Colonic mucosa (tissue), 4 donors: Measurements from ENCODE around the gene CHMP3. TPM values are rescaled to one million over a fixed set of nuclear protein-coding genes. Genes with fewer than 3 reads are reported as not detected.
"Not testable (repeated sequence)": the region's sequence is repeated elsewhere in the genome, so short reads cannot be mapped to it uniquely, and the experiment has no call there.

Experiments
- DNase-seq: peaks from one replicate; pipeline ENCODE4 v3.0.0-alpha.2; 2020
- H3K27ac ChIP-seq: fragments of 200-600 bp; one replicate; pipeline ENCODE4 v1.8.0; 2021
- H3K27me3 ChIP-seq: fragments of 200-600 bp; one replicate; pipeline ENCODE4 v1.8.0; 2021
- H3K36me3 ChIP-seq: fragments of 200-600 bp; one replicate; pipeline ENCODE4 v1.8.0; 2021
- H3K4me1 ChIP-seq: fragments of 200-600 bp; one replicate; pipeline ENCODE4 v1.8.0; 2021; ENCODE audit warnings: mild to moderate bottlenecking
- H3K4me3 ChIP-seq: fragments of 200-600 bp; one replicate; pipeline ENCODE4 v1.8.0; 2021
- H3K9ac ChIP-seq, 2 donors: one replicate each; pipeline ENCODE4 v1.7.0; 2013; ENCODE audit warnings: control low read depth in 2 of 2, low read depth in 2 of 2, low read length in 2 of 2
- H3K9me3 ChIP-seq: fragments of 200-600 bp; one replicate; pipeline ENCODE4 v1.8.0; 2021
- intact Hi-C: fragments of 100-400 bp; cut with DNase I; formaldehyde crosslinking; loops from one replicate; pipeline ENCODE4 v1.14.1; 2022
- total RNA-seq, 2 donors: library from RNA; stranded (reverse); fragmentation: NEBNext Ultra II Directional in 1 of 2; extraction: Animal tissue kit (Norgen Biotek cat#: 25700) in 1 of 2; gene quantifications; one replicate each; pipeline ENCODE4 v1.2.1, GENCODE V29; 2021
- TF ChIP-seq, protein P1 (sequence below): fragments of 200-600 bp; IDR thresholded peaks from one replicate; pipeline ENCODE4 v1.8.0; 2022; ENCODE audit warnings: antibody characterized with exemption, mild to moderate bottlenecking
- donor health status: healthy.
- donor health status: DM: no; HTN: no; CAD: no.
- donor health status: DM: no; HTN: no; CAD: no.

CHMP3 gene
- total RNA-seq, 2 donors from 2014 or later: 115 to 186 TPM

DNA sequence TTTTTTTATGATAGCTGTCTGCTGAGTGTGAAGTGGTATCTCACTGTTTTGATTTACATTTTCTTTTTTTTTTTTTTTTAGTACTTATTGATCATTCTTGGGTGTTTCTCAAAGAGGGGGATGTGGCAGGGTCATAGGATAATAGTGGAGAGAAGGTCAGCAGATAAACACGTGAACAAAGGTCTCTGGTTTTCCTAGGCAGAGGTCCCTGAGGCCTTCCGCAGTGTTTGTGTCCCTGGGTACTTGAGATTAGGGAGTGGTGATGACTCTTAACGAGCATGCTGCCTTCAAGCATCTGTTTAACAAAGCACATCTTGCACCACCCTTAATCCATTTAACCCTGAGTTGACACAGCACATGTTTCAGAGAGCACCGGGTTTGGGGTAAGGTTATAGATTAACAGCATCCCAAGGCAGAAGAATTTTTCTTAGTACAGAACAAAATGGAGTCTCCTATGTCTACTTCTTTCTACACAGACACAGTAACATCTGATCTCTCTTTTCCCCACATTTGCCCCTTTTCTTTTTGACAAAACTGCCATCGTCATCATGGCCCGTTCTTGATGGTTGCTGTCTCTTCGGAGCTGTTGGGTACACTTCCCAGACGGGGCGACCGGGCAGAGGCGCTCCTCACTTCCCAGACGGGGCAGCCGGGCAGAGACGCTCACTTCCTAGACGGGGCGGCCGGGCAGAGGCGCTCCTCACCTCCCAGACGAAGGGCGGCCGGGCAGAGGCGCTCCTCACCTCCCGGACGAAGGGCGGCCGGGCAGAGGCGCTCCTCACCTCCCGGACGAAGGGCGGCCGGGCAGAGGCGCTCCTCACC, 18.8 kb downstream of the CHMP3 start:
- H3K36me3 ChIP-seq, H3K9me3 ChIP-seq, H3K4me1 ChIP-seq, intact Hi-C loops, H3K27me3 ChIP-seq, H3K27ac ChIP-seq, H3K9ac ChIP-seq, DNase-seq, H3K4me3 ChIP-seq: not testable (repeated sequence)

DNA sequence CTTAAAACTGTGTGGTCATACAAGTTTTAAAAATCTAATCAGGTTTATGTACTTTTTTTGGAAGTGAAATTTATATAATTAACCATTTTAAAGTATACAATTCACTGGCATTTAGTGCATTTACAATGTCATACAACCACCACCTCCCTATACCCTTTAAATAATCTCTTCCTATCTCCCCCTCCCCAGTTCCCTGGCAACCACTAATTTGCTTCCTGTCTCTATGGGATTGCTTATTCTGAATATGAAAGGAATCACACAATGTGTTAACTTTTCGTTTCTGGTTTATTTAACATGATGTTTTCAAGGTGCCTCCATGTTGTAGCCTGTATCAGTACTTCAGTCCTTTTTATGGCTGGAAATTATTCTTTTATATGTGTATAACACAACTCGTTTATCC, 19.4 kb downstream of the CHMP3 start:
- TF ChIP-seq, protein P1, sequence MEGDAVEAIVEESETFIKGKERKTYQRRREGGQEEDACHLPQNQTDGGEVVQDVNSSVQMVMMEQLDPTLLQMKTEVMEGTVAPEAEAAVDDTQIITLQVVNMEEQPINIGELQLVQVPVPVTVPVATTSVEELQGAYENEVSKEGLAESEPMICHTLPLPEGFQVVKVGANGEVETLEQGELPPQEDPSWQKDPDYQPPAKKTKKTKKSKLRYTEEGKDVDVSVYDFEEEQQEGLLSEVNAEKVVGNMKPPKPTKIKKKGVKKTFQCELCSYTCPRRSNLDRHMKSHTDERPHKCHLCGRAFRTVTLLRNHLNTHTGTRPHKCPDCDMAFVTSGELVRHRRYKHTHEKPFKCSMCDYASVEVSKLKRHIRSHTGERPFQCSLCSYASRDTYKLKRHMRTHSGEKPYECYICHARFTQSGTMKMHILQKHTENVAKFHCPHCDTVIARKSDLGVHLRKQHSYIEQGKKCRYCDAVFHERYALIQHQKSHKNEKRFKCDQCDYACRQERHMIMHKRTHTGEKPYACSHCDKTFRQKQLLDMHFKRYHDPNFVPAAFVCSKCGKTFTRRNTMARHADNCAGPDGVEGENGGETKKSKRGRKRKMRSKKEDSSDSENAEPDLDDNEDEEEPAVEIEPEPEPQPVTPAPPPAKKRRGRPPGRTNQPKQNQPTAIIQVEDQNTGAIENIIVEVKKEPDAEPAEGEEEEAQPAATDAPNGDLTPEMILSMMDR: no peak
- H3K9ac ChIP-seq: no peak overlapping the region
- H3K36me3 ChIP-seq: no peaks in the 10 kb centered on the region
- H3K27ac ChIP-seq: no peak overlapping the region
- H3K9me3 ChIP-seq: no peaks in the 10 kb centered on the region
- H3K4me3 ChIP-seq: no peak overlapping the region
- no peaks in the 10 kb centered on the region for H3K4me1 ChIP-seq
- intact Hi-C loops: no loop called here
- H3K27me3 ChIP-seq: no peaks in the 10 kb centered on the region
- DNase-seq: no peak

DNA sequence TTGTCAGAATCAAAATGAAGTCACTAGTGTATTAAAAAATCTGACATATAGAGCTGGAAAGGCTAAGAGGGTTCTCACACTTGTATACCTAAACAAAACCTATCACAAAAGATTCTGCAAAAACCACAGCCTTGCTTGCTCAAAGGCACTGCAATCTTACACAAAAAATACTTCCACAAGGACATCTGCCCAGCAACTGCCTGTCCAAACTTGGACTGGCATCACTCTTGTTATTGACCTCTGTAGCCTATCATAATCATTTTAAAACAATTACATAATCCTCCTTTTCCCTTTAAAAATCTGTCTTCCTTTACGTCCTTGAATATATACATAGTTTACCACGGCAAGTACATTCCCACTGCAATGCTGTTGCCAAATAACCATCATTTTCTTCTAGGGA, 19.9 kb downstream of the CHMP3 start:
- no peak for DNase-seq
- intact Hi-C loops: no loop called here
- TF ChIP-seq, protein P1: no peak
- H3K4me3 ChIP-seq: no peak overlapping the region
- H3K9me3 ChIP-seq: no peaks in the 10 kb centered on the region
- H3K9ac ChIP-seq: no peak overlapping the region
- H3K4me1 ChIP-seq: no peaks in the 10 kb centered on the region
- H3K36me3 ChIP-seq: no peaks in the 10 kb centered on the region
- no peaks in the 10 kb centered on the region for H3K27me3 ChIP-seq
- no peak overlapping the region for H3K27ac ChIP-seq

DNA sequence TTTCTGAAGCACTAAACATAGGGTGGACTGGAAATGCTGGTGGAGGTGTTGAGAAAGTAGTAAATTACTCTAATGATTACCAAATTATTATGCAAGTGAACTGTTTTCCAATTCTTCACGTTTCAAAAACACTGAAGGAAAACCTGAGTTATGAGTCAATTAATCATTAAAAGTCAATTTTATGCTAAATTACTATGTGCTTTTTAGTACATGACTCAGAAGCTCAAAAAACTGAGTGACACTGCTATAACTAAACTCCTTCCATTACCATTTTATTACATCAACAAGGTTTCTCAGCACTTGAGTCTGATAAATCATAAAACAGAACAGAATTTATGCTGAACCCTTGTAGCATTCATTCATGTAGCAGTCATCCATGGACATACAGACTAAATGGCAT, 20.4 kb downstream of the CHMP3 start:
- Histone ChIP-seq H3K27ac (no peak overlapping the region), H3K4me1 (no peaks in the 10 kb centered on the region), H3K36me3 (no peaks in the 10 kb centered on the region), H3K9ac (no peak overlapping the region), H3K4me3 (no peak overlapping the region), H3K27me3 (no peaks in the 10 kb centered on the region), H3K9me3 (no peaks in the 10 kb centered on the region)
- intact Hi-C loops: no loop called here
- TF ChIP-seq, protein P1: no peak
- no peak for DNase-seq

DNA sequence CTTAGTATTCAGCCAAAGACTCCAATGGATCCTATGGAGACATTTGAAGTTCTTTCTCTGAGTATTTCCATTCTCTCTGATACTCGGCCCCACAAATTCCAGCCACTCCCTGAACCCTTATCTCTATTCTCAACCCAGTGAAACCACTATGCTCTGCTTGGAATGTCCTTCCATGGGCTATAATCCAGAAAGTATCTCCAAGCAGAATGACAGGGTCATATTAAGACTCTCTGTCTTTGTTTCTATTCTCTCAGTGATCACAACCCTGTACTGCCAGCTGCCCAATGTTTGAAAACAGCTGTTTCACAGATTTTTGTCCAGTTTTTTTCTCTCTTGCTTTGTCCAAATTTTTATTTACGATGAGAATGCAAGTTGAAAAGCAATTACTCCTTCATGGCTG, 21.9 kb downstream of the CHMP3 start:
- DNase-seq: no peak

DNA sequence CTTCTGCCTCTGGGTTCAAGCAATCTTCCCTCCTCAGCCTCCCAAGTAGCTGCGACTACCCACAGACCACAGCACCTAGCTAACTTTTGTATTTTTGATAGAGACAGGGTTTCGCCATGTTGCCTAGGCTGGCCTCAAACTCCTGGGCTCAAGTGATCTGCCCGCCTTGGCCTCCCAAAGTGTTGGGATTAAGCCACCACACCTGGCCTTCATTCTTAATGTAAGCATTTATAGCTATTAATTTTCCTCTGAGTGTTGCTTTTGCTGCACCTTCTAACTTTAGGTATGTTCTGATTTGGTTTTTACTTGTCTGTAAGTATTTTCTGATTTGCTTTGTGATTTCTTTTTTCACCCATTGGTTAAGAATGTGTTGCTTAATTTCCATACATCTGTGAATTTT, 29.7 kb downstream of the CHMP3 start:
- H3K27me3 ChIP-seq: no peaks in the 10 kb centered on the region
- no peak overlapping the region for H3K9ac ChIP-seq
- intact Hi-C loops: no loop called here
- no peaks in the 10 kb centered on the region for H3K9me3 ChIP-seq
- TF ChIP-seq, protein P1: no peak
- H3K4me1 ChIP-seq: no peaks in the 10 kb centered on the region
- DNase-seq: no peak
- no peak overlapping the region for H3K4me3 ChIP-seq
- no peak overlapping the region for H3K27ac ChIP-seq
- H3K36me3 ChIP-seq: no peaks in the 10 kb centered on the region

More for the DNA sequence above, 21.9 kb downstream of the CHMP3 start:
- Histone ChIP-seq H3K4me3 (no peak overlapping the region), H3K9ac (no peak overlapping the region), H3K36me3 (no peaks in the 10 kb centered on the region), H3K4me1 (no peaks in the 10 kb centered on the region), H3K27me3 (no peaks in the 10 kb centered on the region), H3K27ac (no peak overlapping the region), H3K9me3 (no peaks in the 10 kb centered on the region)
- TF ChIP-seq, protein P1: no peak
- intact Hi-C loops: no loop called here
